GM12873 (cell line): Measurements from ENCODE around the gene GGCT.

Experiments used
- CTCF ChIP-seq: IDR thresholded peaks from 2 replicates; pipeline ENCODE4 v1.5.1; 2012; ENCODE audit warnings: low read depth, mild to moderate bottlenecking, moderate library complexity, low read length, control low read depth; ENCODE audit not compliant: insufficient read depth; ENCODE audit errors: missing control alignments

GGCT gene

GRCh38 chr7:30525429-30525828 lies 20.8 kb upstream of the GGCT start:
- TF ChIP-seq CTCF: no peak

GRCh38 chr7:30524545-30524944 lies 19.9 kb upstream of the GGCT start:
- no peak for TF ChIP-seq CTCF

- no peak for TF ChIP-seq CTCF
Measured at GRCh38 chr7:30523466-30523865, 18.8 kb upstream of the GGCT start.

- no peak for TF ChIP-seq CTCF
Measured at GRCh38 chr7:30522159-30522558, 17.5 kb upstream of the GGCT start.

DNA sequence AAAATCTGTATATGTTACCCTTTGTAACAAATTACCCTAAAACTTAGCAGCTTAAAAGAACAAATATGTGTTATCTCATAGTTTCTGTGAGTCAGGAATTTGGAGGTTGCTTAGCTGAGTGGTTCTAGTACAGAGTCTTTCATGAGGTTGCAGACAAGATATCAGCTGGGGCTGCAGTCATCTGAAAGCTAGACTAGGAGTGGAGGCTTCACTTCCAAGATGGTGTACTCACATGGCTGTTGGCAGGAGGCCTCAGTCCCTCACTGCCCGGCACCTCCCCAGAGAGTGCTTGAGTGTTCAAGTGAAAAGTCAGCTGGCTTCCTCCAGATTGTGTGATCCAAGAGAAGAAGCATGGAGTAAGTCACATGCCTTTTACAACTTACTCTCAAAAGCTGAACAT lies 16.9 kb upstream of the GGCT start:
- TF ChIP-seq CTCF: no peak

DNA sequence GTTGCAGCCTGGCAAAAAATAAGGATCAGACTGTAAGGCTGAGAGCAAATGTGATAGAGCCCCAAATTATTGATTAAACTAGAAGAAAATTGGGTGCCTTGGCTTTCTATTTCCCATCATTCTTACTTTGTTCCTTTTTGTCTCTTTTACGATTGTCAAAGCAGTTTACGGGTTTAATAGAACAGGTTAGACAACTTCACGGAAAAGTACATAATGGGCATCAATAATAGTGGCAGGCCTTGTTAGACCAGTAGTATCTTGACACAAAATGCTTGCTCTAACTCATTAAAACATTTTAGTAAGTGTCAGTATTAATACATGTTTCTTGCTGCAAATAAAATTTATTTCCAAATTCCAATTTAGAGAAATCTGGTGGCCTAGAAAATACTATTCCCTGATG lies 14.5 kb upstream of the GGCT start:
- no peak for TF ChIP-seq CTCF

- TF ChIP-seq CTCF: no peak
Measured at GRCh38 chr7:30515761-30516160, 11.1 kb upstream of the GGCT start.
